HCT116 (cell line): ENCODE measurements around the gene SLC26A9. TPM values are rescaled to one million over a fixed set of nuclear protein-coding genes. Genes with fewer than 3 reads are reported as not detected.

ENCODE experiments used
- ATAC-seq: fragments of 200-7000 bp; cut with Tn5 transposase; 2 replicates; pipeline ENCODE4 v1.9.1; 2020; ENCODE audit warnings: mild to moderate bottlenecking, moderate library complexity
- BruUV-seq: library from RNA; stranded (reverse); fragments of 400-500 nt; replicated peaks from 2 replicates; lab custom pipeline; 2021; lab: Mats Ljungman, UMichigan
- CTCF ChIA-PET: fragments of 300-600 bp; sonication (Branson Sonifier 250); formaldehyde crosslinking; loops from one replicate; lab custom pipeline; 2021; ENCODE audit warnings: antibody characterized with exemption; lab: Charles Lee
- POLR2A ChIA-PET: fragments of 300-600, 350-600 bp; sonication (Branson Sonifier 250); formaldehyde crosslinking; loops from one replicate; lab custom pipeline; 2021; ENCODE audit warnings: antibody characterized with exemption; lab: Charles Lee
- RAD21 ChIA-PET, 2 experiments: fragments of 300-600 bp; sonication (Branson Sonifier 250); formaldehyde crosslinking; loops; one replicate each; lab custom pipeline; 2023; ENCODE audit warnings: low total read pairs in 2 of 2; ENCODE audit not compliant: uncharacterized antibody in 2 of 2, unreplicated experiment in 2 of 2, low non-redundant PET in 1 of 2; lab: Charles Lee
- DNase-seq: peaks from one replicate; pipeline ENCODE4 v3.0.0-alpha.2; 2010; ENCODE audit warnings: low read depth, low spot score
- H2AFZ ChIP-seq: fragments of 200-600 bp; shearing (Covaris generic), sonication (generic); 2 replicates; pipeline ENCODE4 v1.6.1; 2017; ENCODE audit warnings: low read depth, mixed run types, mixed read lengths, antibody characterized with exemption, low read length; ENCODE audit not compliant: poor library complexity, severe bottlenecking
- H3K27ac ChIP-seq: 2 replicates; pipeline ENCODE4 v1.5.1; 2012; ENCODE audit warnings: low read depth, low read length
- H3K27me3 ChIP-seq: fragments of 200-600 bp; sonication (generic); 2 replicates; pipeline ENCODE4 v1.6.1; 2016; ENCODE audit warnings: mixed run types, low read length, mixed read lengths; ENCODE audit not compliant: insufficient read depth
- H3K36me3 ChIP-seq, 2 experiments: fragments of 200-500 bp in 1 of 2; fragments of 200-600 bp in 1 of 2; sonication (Bioruptor generic) in 1 of 2; sonication (generic) in 1 of 2; 2 replicates each; pipeline versions ENCODE4 v1.5.1 to v1.6.1; 2014 to 2016; ENCODE audit warnings: low read length in 2 of 2, inconsistent platforms in 1 of 2, mixed read lengths in 1 of 2, mixed run types in 1 of 2; ENCODE audit not compliant: insufficient read depth in 2 of 2, control insufficient read depth in 1 of 2
- H3K4me1 ChIP-seq, 2 experiments: fragments of 200-600 bp in 1 of 2; sonication (generic) in 1 of 2; 2 replicates each; pipeline versions ENCODE4 v1.5.1 to v1.6.1; 2012 to 2017; ENCODE audit warnings: low read length in 2 of 2, inconsistent platforms in 1 of 2, mild to moderate bottlenecking in 1 of 2, mixed read lengths in 1 of 2, mixed run types in 1 of 2, moderate library complexity in 1 of 2; ENCODE audit not compliant: insufficient read depth in 2 of 2, control insufficient read depth in 1 of 2
- H3K4me2 ChIP-seq: fragments of 200-600 bp; sonication (generic); 2 replicates; pipeline ENCODE4 v1.6.1; 2017; ENCODE audit warnings: mixed run types, low read length, mixed read lengths
- H3K4me3 ChIP-seq, 2 experiments: fragments of 200-600 bp in 1 of 2; sonication (generic) in 1 of 2; replicated peaks in 1 of 2; 2 replicates each; pipeline ENCODE4 v1.5.1; 2011 to 2016; ENCODE audit warnings: low read length in 2 of 2, control low read depth in 1 of 2, low read depth in 1 of 2, mild to moderate bottlenecking in 1 of 2, mixed read lengths in 1 of 2, mixed run types in 1 of 2
- H3K79me2 ChIP-seq: fragments of 200-600 bp; sonication (generic); 2 replicates; pipeline ENCODE4 v1.6.1; 2017; ENCODE audit warnings: mild to moderate bottlenecking, mixed run types, low read length, moderate library complexity, mixed read lengths; ENCODE audit not compliant: insufficient read depth
- H3K9ac ChIP-seq: fragments of 200-600 bp; sonication (generic); 2 replicates; pipeline ENCODE4 v1.6.1; 2016; ENCODE audit warnings: low read length, mixed read lengths
- H3K9me2 ChIP-seq: fragments of 200-600 bp; sonication (generic), shearing (Covaris generic); 2 replicates; pipeline ENCODE4 v1.6.1; 2017; ENCODE audit warnings: mixed run types, mild to moderate bottlenecking, moderate library complexity; ENCODE audit not compliant: insufficient read depth
- H3K9me3 ChIP-seq, 2 experiments: fragments of 200-500 bp in 1 of 2; fragments of 200-600 bp in 1 of 2; sonication (Bioruptor generic) in 1 of 2; sonication (generic) in 1 of 2; 2 replicates each; pipeline ENCODE4 v1.6.1; 2014 to 2017; ENCODE audit warnings: low read length in 2 of 2, mixed read lengths in 2 of 2, inconsistent platforms in 1 of 2, low read depth in 1 of 2, mild to moderate bottlenecking in 1 of 2, mixed run types in 1 of 2, moderate library complexity in 1 of 2; ENCODE audit not compliant: control insufficient read depth in 1 of 2, insufficient read depth in 1 of 2
- H4K20me1 ChIP-seq: fragments of 200-600 bp; sonication (generic), shearing (Covaris generic); 2 replicates; pipeline ENCODE4 v1.6.1; 2017; ENCODE audit warnings: mixed run types, mild to moderate bottlenecking, moderate library complexity; ENCODE audit not compliant: insufficient read depth
- ATF3 ChIP-seq: IDR thresholded peaks from 2 replicates; pipeline ENCODE4 v1.6.1; 2012
- CBX3 ChIP-seq: IDR thresholded peaks from 2 replicates; pipeline ENCODE4 v1.6.1; 2012; ENCODE audit warnings: low read depth
- CEBPB ChIP-seq: IDR thresholded peaks from 2 replicates; pipeline ENCODE4 v1.6.1; 2012; ENCODE audit warnings: low read depth
- CTCF ChIP-seq, 3 experiments: fragments of 200-600 bp in 1 of 3; sonication (generic) in 1 of 3; IDR thresholded peaks in 2 of 3; conservative IDR thresholded peaks in 1 of 3; 2 replicates each; pipeline ENCODE4 v1.5.1; 2012 to 2017; ENCODE audit warnings: low read depth in 2 of 3, low read length in 2 of 3, antibody characterized with exemption in 1 of 3, borderline replicate concordance in 1 of 3, control low read depth in 1 of 3, mild to moderate bottlenecking in 1 of 3, mixed read lengths in 1 of 3, mixed run types in 1 of 3, moderate library complexity in 1 of 3; ENCODE audit not compliant: insufficient read depth in 1 of 3
- EGR1 ChIP-seq: IDR thresholded peaks from 2 replicates; pipeline ENCODE4 v1.6.1; 2012; ENCODE audit warnings: low read depth
- ELF1 ChIP-seq: IDR thresholded peaks from 2 replicates; pipeline ENCODE4 v1.6.1; 2012; ENCODE audit warnings: low read depth, borderline replicate concordance
- EZH2phosphoT487 ChIP-seq: fragments of 200-600 bp; IDR thresholded peaks from 2 replicates; pipeline ENCODE4 v1.6.1; 2018; ENCODE audit warnings: antibody characterized with exemption, borderline replicate concordance
- FOSL1 ChIP-seq: IDR thresholded peaks from 2 replicates; pipeline ENCODE4 v1.6.1; 2012; ENCODE audit warnings: low read depth
- JUND ChIP-seq: IDR thresholded peaks from 2 replicates; pipeline ENCODE4 v1.6.1; 2012
- MAX ChIP-seq: IDR thresholded peaks from 2 replicates; pipeline ENCODE4 v1.6.1; 2012
- POLR2AphosphoS5 ChIP-seq: IDR thresholded peaks from 2 replicates; pipeline ENCODE4 v1.6.1; 2011; ENCODE audit warnings: mild to moderate bottlenecking, low read depth, low read length, moderate library complexity
- RAD21 ChIP-seq: IDR thresholded peaks from 2 replicates; pipeline ENCODE4 v1.6.1; 2012; ENCODE audit warnings: low read depth, mild to moderate bottlenecking
- SIN3A ChIP-seq: IDR thresholded peaks from 2 replicates; pipeline ENCODE4 v1.6.1; 2012; ENCODE audit warnings: low read depth
- SP1 ChIP-seq: IDR thresholded peaks from 2 replicates; pipeline ENCODE4 v1.6.1; 2012; ENCODE audit warnings: low read depth
- SRF ChIP-seq: IDR thresholded peaks from 2 replicates; pipeline ENCODE4 v1.6.1; 2012; ENCODE audit warnings: low read depth
- TCF7L2 ChIP-seq: IDR thresholded peaks from 2 replicates; pipeline ENCODE4 v1.7.0; 2011; ENCODE audit warnings: borderline replicate concordance, inconsistent platforms; ENCODE audit not compliant: insufficient read depth, insufficient read length; ENCODE audit errors: extremely low read depth
- YY1 ChIP-seq: IDR thresholded peaks from 2 replicates; pipeline ENCODE4 v1.6.1; 2011; ENCODE audit warnings: low read length, low read depth, moderate library complexity, mild to moderate bottlenecking; ENCODE audit not compliant: insufficient replicate concordance; ENCODE audit errors: extremely low read depth
- ZBTB33 ChIP-seq: IDR thresholded peaks from 2 replicates; pipeline ENCODE4 v1.6.1; 2011; ENCODE audit warnings: mild to moderate bottlenecking, low read length, moderate library complexity; ENCODE audit not compliant: insufficient replicate concordance; ENCODE audit errors: extremely low read depth
- ZNF274 ChIP-seq: fragments of 200-500 bp; sonication (Bioruptor generic); IDR thresholded peaks from 2 replicates; pipeline ENCODE4 v1.6.1; 2014; ENCODE audit warnings: mild to moderate bottlenecking, low read depth, low read length, inconsistent platforms
- intact Hi-C: fragments of 100-400 bp; cut with micrococcal nuclease; formaldehyde crosslinking; loops from 2 replicates; pipeline ENCODE4 v1.10.0; 2022
- total RNA-seq: library from RNA; stranded (reverse); gene quantifications from one replicate; pipeline ENCODE4 v1.2.1, GENCODE V29; 2021; ENCODE audit not compliant: unreplicated experiment
- TF ChIP-seq, protein P1 (sequence below): IDR thresholded peaks from 2 replicates; pipeline ENCODE4 v1.6.1; 2012; ENCODE audit warnings: low read depth

The SLC26A9 gene
- total RNA-seq, 1 experiment from 2014 or later = not detected

DNA sequence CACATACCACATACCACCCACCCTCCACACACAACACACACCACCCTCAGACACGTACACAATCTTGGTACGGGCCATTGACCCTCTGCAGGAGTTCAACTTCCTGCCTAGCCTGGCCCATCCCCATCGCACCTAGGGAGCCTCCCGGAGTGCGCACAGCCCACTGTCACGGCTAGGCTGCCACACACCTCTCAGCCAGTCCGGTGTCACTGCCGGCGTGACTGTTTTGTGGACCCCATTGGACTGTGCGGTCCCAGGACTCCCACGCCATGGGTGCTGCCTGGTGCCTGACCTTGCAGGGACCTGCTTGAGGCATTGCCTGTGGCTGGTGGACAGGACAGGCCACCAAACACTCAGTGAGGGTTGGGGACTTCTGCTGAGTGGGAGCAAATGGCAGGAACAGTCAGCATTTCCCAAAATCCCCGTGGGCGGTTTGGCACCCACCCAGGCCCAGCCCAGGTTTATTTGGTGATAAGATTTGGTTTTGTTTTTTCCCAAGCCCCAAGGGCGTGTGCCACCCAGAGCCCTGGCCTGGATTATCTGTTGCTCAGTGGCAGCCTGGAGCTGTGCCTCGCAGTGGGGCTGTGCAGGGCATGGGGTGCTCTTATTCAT is 32.2 kb upstream of the SLC26A9 start:
- DNase-seq = no peak
- no peak overlapping the region; the same call in 1 of the 2 replicates for H3K27ac ChIP-seq
- peaks cover 6 to 10% of the 10 kb centered on the region in 2 experiments; a peak in 3 of 4 replicates for H3K4me1 ChIP-seq
- POLR2A ChIA-PET = no interaction called here
- CTCF ChIA-PET = interaction anchor here (2.7 kb wide), 1 partner anchor 131 kb away, joined by 23 read pairs; no protein-coding TSS in a partner anchor
- H3K9me3 ChIP-seq = no peaks in the 10 kb centered on the region
- intact Hi-C loops = loop anchor here (5.0 kb wide), 1 partner anchor 383 kb away; no protein-coding TSS in a partner anchor
- H4K20me1 ChIP-seq = no peaks in the 10 kb centered on the region
- H3K27me3 ChIP-seq = no peaks in the 10 kb centered on the region
- no peak overlapping the region for H3K4me3 ChIP-seq
- no peaks in the 10 kb centered on the region for H3K36me3 ChIP-seq
- H3K9me2 ChIP-seq = no peaks in the 10 kb centered on the region
- no peak for ATAC-seq
- H3K9ac ChIP-seq = no peak overlapping the region
- TF ChIP-seq SIN3A = no peak
- no peak for TF ChIP-seq SRF
- no peak for TF ChIP-seq ZNF274
- TF ChIP-seq ATF3 = no peak
- no peak for TF ChIP-seq TCF7L2
- TF ChIP-seq RAD21 = no peak
- TF ChIP-seq EZH2phosphoT487 = no peak
- TF ChIP-seq JUND = no peak
- TF ChIP-seq CEBPB = no peak
- TF ChIP-seq MAX = no peak
- no peak for TF ChIP-seq ELF1
- TF ChIP-seq CBX3 = no peak
- no peak for TF ChIP-seq CTCF (IDR thresholded peaks at IDR 0.05 in 2 of 3, conservative IDR thresholded peaks at IDR 0.05 in 1 of 3; ENCODE audit: borderline replicate concordance in 1 of 3, insufficient read depth in 1 of 3, low read depth in 2 of 3, low read length in 2 of 3)
- TF ChIP-seq SP1 = no peak
- no peak for TF ChIP-seq POLR2AphosphoS5
- TF ChIP-seq FOSL1 = no peak
- TF ChIP-seq ZBTB33 = no peak
- TF ChIP-seq EGR1 = no peak
- TF ChIP-seq, protein P1, sequence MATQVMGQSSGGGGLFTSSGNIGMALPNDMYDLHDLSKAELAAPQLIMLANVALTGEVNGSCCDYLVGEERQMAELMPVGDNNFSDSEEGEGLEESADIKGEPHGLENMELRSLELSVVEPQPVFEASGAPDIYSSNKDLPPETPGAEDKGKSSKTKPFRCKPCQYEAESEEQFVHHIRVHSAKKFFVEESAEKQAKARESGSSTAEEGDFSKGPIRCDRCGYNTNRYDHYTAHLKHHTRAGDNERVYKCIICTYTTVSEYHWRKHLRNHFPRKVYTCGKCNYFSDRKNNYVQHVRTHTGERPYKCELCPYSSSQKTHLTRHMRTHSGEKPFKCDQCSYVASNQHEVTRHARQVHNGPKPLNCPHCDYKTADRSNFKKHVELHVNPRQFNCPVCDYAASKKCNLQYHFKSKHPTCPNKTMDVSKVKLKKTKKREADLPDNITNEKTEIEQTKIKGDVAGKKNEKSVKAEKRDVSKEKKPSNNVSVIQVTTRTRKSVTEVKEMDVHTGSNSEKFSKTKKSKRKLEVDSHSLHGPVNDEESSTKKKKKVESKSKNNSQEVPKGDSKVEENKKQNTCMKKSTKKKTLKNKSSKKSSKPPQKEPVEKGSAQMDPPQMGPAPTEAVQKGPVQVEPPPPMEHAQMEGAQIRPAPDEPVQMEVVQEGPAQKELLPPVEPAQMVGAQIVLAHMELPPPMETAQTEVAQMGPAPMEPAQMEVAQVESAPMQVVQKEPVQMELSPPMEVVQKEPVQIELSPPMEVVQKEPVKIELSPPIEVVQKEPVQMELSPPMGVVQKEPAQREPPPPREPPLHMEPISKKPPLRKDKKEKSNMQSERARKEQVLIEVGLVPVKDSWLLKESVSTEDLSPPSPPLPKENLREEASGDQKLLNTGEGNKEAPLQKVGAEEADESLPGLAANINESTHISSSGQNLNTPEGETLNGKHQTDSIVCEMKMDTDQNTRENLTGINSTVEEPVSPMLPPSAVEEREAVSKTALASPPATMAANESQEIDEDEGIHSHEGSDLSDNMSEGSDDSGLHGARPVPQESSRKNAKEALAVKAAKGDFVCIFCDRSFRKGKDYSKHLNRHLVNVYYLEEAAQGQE = no peak
- TF ChIP-seq YY1 = no peak
- BruUV-seq = no TSS peak
- RAD21 ChIA-PET = no interaction called here
- H2AFZ ChIP-seq = no peak overlapping the region
- no peaks in the 10 kb centered on the region for H3K79me2 ChIP-seq
- no peak overlapping the region for H3K4me2 ChIP-seq
